Measurements from ENCODE around the gene EFEMP1. TPM values are rescaled to one million over a fixed set of nuclear protein-coding genes. Genes with fewer than 3 reads are reported as not detected.
A peak's percentile ranks its signal among the peaks of the same experiment; 100 is the strongest.

Gene EFEMP1
- not detected for polyA plus RNA-seq (2013)

GRCh38 chr2:55923091-55923981 lies at the start of gene EFEMP1:
TSS of gene EFEMP1 (minus strand) at chr2:55923782. CDS start at chr2:55922440, 1,342 bp downstream.
- WGBS (ENCODE audit: insufficient coverage), result 1% methylated on average over 49 of the region's 70 CpGs
- H3K27ac ChIP-seq (ENCODE audit: insufficient read depth in 1 of 2, low read depth in 1 of 2, low read length in 2 of 2, poor library complexity in 1 of 2, severe bottlenecking in 2 of 2), result no peak within 1 kb of the TSS
- POLR2A ChIA-PET, result no interaction called here
- peaks cover 0 to 1% (median 0%) of the 10 kb centered on the region in 5 experiments for H3K9me3 ChIP-seq (ENCODE audit: control extremely low read depth in 1 of 5, control insufficient read depth in 4 of 5, insufficient read depth in 2 of 5, low read depth in 1 of 5, low read length in 4 of 5)
- peaks cover 20 to 76% (median 32%) of the 10 kb centered on the region in 5 experiments for H3K27me3 ChIP-seq (replicated peaks in 2 of 5; ENCODE audit: control insufficient read depth in 4 of 5, insufficient read depth in 5 of 5, low read length in 4 of 5)
- peaks cover 0 to 11% (median 5%) of the 10 kb centered on the region in 4 experiments for H3K4me1 ChIP-seq (ENCODE audit: control extremely low read depth in 1 of 4, control insufficient read depth in 4 of 4, insufficient read depth in 4 of 4, low read length in 3 of 4)
- H3K36me3 ChIP-seq (ENCODE audit: control insufficient read depth in 4 of 4, insufficient read depth in 4 of 4, low read length in 3 of 4), result no peaks in the 10 kb centered on the region
- CTCF ChIA-PET, result no interaction called here
- peak; percentile 2 to 33 (median 28) for DNase-seq
- H3K4me3 ChIP-seq (ENCODE audit: control insufficient read depth in 1 of 7, extremely low read depth in 1 of 7, insufficient read depth in 4 of 7, low read depth in 2 of 7, low read length in 6 of 7), result peak within 1 kb of the TSS in 4 of 7 experiments; percentile 11 to 62 (median 46)

GRCh38 chr2:55970500-55970899 lies 46.9 kb upstream of the EFEMP1 start:
- no peak overlapping the region for H3K27ac ChIP-seq (ENCODE audit: insufficient read depth in 1 of 2, low read depth in 1 of 2, low read length in 2 of 2, poor library complexity in 1 of 2, severe bottlenecking in 2 of 2)
- ChIA-PET POLR2A (no interaction called here), CTCF (no interaction called here)
- peaks cover 0 to 6% (median 0%) of the 10 kb centered on the region in 5 experiments for H3K27me3 ChIP-seq (replicated peaks in 2 of 5; ENCODE audit: control insufficient read depth in 4 of 5, insufficient read depth in 5 of 5, low read length in 4 of 5)
- peaks cover 0 to 3% (median 0%) of the 10 kb centered on the region in 5 experiments for H3K9me3 ChIP-seq (ENCODE audit: control extremely low read depth in 1 of 5, control insufficient read depth in 4 of 5, insufficient read depth in 2 of 5, low read depth in 1 of 5, low read length in 4 of 5)
- no peaks in the 10 kb centered on the region for H3K36me3 ChIP-seq (ENCODE audit: control insufficient read depth in 4 of 4, insufficient read depth in 4 of 4, low read length in 3 of 4)
- 92% methylated on average over 2 of the region's 2 CpGs for WGBS (ENCODE audit: insufficient coverage)
- no peak overlapping the region for H3K4me3 ChIP-seq (ENCODE audit: control insufficient read depth in 1 of 7, extremely low read depth in 1 of 7, insufficient read depth in 4 of 7, low read depth in 2 of 7, low read length in 6 of 7)
- DNase-seq, result no peak
- peaks cover 0 to 6% (median 2%) of the 10 kb centered on the region in 4 experiments for H3K4me1 ChIP-seq (ENCODE audit: control extremely low read depth in 1 of 4, control insufficient read depth in 4 of 4, insufficient read depth in 4 of 4, low read length in 3 of 4)

DNA sequence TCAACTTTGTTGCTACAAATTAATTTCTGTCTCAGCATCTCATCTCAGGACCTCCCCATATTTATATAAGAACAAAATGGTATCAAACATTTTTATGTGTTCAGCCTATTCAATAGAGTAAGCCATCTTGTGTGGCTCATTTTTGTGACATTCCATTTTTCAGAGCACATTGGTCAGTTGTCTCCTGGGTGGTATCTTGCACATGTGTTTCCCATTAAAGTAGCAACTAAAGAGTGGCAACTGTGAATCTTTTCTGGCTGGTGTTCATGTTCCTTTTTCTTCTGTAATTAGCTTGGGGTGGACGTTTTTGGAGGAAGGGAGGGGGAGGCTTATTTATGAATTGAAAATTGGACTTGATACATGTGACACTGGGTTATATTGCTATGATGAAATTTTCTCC lies 45.4 kb upstream of the EFEMP1 start:
- DNase-seq, result no peak
- Histone ChIP-seq H3K36me3 (ENCODE audit: control insufficient read depth in 4 of 4, insufficient read depth in 4 of 4, low read length in 3 of 4) (no peaks in the 10 kb centered on the region), H3K4me3 (ENCODE audit: control insufficient read depth in 1 of 7, extremely low read depth in 1 of 7, insufficient read depth in 4 of 7, low read depth in 2 of 7, low read length in 6 of 7) (no peak overlapping the region), H3K27me3 (replicated peaks in 2 of 5; ENCODE audit: control insufficient read depth in 4 of 5, insufficient read depth in 5 of 5, low read length in 4 of 5) (peaks cover 0 to 7% (median 0%) of the 10 kb centered on the region in 5 experiments), H3K9me3 (ENCODE audit: control extremely low read depth in 1 of 5, control insufficient read depth in 4 of 5, insufficient read depth in 2 of 5, low read depth in 1 of 5, low read length in 4 of 5) (peaks cover 0 to 3% (median 0%) of the 10 kb centered on the region in 5 experiments), H3K27ac (ENCODE audit: insufficient read depth in 1 of 2, low read depth in 1 of 2, low read length in 2 of 2, poor library complexity in 1 of 2, severe bottlenecking in 2 of 2) (no peak overlapping the region), H3K4me1 (ENCODE audit: control extremely low read depth in 1 of 4, control insufficient read depth in 4 of 4, insufficient read depth in 4 of 4, low read length in 3 of 4) (peaks cover 0 to 6% (median 2%) of the 10 kb centered on the region in 4 experiments)
- POLR2A ChIA-PET, result no interaction called here
- WGBS (ENCODE audit: insufficient coverage), result no CpG with 5 or more reads among the region's 1 CpG
- CTCF ChIA-PET, result interaction anchor here (0.5 to 1.3 kb wide), 2 partner anchors 11 to 87 kb away, joined by 3 to 4 read pairs; no protein-coding TSS in a partner anchor

DNA sequence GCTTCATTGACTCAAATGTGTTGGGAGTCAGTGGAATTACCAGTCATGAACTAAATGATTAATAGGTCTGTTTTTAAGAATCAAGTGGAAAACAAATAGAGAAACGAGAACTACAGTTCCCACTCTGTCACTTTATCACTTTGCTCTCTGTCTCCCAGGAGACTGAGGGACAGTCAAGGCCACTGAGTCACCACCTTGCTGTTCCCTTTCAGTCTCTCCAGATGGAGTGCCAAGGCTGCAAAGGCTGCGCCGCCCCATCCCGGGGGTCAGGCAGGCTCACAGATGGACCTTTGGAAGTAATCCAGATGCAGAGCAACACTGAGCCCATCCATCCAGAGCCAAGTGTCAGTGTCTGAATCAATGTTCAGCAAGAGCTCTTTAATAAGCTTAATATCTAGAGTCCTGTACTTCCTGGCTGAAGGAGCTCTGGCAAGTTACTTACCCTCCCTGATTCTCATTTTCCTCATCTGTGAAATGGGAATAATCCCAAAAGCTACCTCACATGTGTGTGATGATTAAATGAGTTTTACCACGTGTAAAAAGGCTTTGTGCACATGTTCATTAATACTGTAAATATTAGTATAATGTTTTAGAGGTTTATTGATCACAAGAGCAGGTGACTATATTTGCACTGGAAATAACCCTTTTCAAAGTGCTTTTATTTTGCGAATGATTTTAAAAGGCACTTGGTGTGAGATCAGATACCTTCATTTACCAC lies 43.0 kb upstream of the EFEMP1 start:
- DNase-seq, result no peak
- H3K36me3 ChIP-seq (ENCODE audit: control insufficient read depth in 4 of 4, insufficient read depth in 4 of 4, low read length in 3 of 4), result no peaks in the 10 kb centered on the region
- H3K27me3 ChIP-seq (replicated peaks in 2 of 5; ENCODE audit: control insufficient read depth in 4 of 5, insufficient read depth in 5 of 5, low read length in 4 of 5), result peaks cover 0 to 7% (median 0%) of the 10 kb centered on the region in 5 experiments
- no peaks in the 10 kb centered on the region for H3K9me3 ChIP-seq (ENCODE audit: control extremely low read depth in 1 of 5, control insufficient read depth in 4 of 5, insufficient read depth in 2 of 5, low read depth in 1 of 5, low read length in 4 of 5)
- H3K27ac ChIP-seq (ENCODE audit: insufficient read depth in 1 of 2, low read depth in 1 of 2, low read length in 2 of 2, poor library complexity in 1 of 2, severe bottlenecking in 2 of 2), result no peak overlapping the region
- 78% methylated on average over 4 of the region's 6 CpGs for WGBS (ENCODE audit: insufficient coverage)
- CTCF ChIA-PET, result interaction anchor here (1.1 kb wide), 1 partner anchor 248 kb away, joined by 3 read pairs; no protein-coding TSS in a partner anchor
- peaks cover 0 to 6% (median 2%) of the 10 kb centered on the region in 4 experiments for H3K4me1 ChIP-seq (ENCODE audit: control extremely low read depth in 1 of 4, control insufficient read depth in 4 of 4, insufficient read depth in 4 of 4, low read length in 3 of 4)
- POLR2A ChIA-PET, result no interaction called here
- no peak overlapping the region for H3K4me3 ChIP-seq (ENCODE audit: control insufficient read depth in 1 of 7, extremely low read depth in 1 of 7, insufficient read depth in 4 of 7, low read depth in 2 of 7, low read length in 6 of 7)

DNA sequence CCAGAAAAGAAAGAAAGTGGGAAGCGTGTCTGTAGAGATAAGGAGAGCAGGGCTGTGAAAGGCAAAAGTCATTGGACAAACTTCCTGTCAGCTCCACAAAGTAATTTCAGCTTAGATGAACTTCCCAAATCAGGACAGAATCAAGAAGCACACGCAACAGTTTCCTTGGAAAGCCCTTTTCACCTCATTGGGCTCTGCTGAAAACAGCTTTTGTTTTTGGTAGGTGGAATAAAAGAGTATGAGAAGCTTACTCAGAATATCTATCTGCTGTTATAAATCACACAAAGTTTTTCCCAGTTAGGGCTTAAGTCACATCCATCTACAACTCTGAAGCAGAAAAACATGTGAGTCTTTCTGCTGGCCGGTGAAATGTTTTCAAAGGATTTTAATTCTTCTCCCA lies 42.4 kb upstream of the EFEMP1 start:
- ChIA-PET CTCF (no interaction called here), POLR2A (no interaction called here)
- H3K27me3 ChIP-seq (replicated peaks in 2 of 5; ENCODE audit: control insufficient read depth in 4 of 5, insufficient read depth in 5 of 5, low read length in 4 of 5), result peaks cover 0 to 7% (median 0%) of the 10 kb centered on the region in 5 experiments
- DNase-seq, result no peak
- no peaks in the 10 kb centered on the region for H3K36me3 ChIP-seq (ENCODE audit: control insufficient read depth in 4 of 4, insufficient read depth in 4 of 4, low read length in 3 of 4)
- no peak overlapping the region for H3K27ac ChIP-seq (ENCODE audit: insufficient read depth in 1 of 2, low read depth in 1 of 2, low read length in 2 of 2, poor library complexity in 1 of 2, severe bottlenecking in 2 of 2)
- H3K4me3 ChIP-seq (ENCODE audit: control insufficient read depth in 1 of 7, extremely low read depth in 1 of 7, insufficient read depth in 4 of 7, low read depth in 2 of 7, low read length in 6 of 7), result no peak overlapping the region
- 67% methylated on average over 1 of the region's 3 CpGs for WGBS (ENCODE audit: insufficient coverage)
- peaks cover 0 to 6% (median 2%) of the 10 kb centered on the region in 4 experiments for H3K4me1 ChIP-seq (ENCODE audit: control extremely low read depth in 1 of 4, control insufficient read depth in 4 of 4, insufficient read depth in 4 of 4, low read length in 3 of 4)
- no peaks in the 10 kb centered on the region for H3K9me3 ChIP-seq (ENCODE audit: control extremely low read depth in 1 of 5, control insufficient read depth in 4 of 5, insufficient read depth in 2 of 5, low read depth in 1 of 5, low read length in 4 of 5)

GRCh38 chr2:55965276-55965675 lies 41.7 kb upstream of the EFEMP1 start:
- ChIA-PET CTCF (interaction anchor here (1.4 kb wide), 1 partner anchor 244 kb away, joined by 3 read pairs; no protein-coding TSS in a partner anchor), POLR2A (no interaction called here)
- no peak for DNase-seq

More at GRCh38 chr2:55965276-55965675, 41.7 kb upstream of the EFEMP1 start:
- no peak overlapping the region for H3K27ac ChIP-seq (ENCODE audit: insufficient read depth in 1 of 2, low read depth in 1 of 2, low read length in 2 of 2, poor library complexity in 1 of 2, severe bottlenecking in 2 of 2)
- no peak overlapping the region for H3K4me3 ChIP-seq (ENCODE audit: control insufficient read depth in 1 of 7, extremely low read depth in 1 of 7, insufficient read depth in 4 of 7, low read depth in 2 of 7, low read length in 6 of 7)
- peaks cover 0 to 6% (median 2%) of the 10 kb centered on the region in 4 experiments for H3K4me1 ChIP-seq (ENCODE audit: control extremely low read depth in 1 of 4, control insufficient read depth in 4 of 4, insufficient read depth in 4 of 4, low read length in 3 of 4)
- H3K36me3 ChIP-seq (ENCODE audit: control insufficient read depth in 4 of 4, insufficient read depth in 4 of 4, low read length in 3 of 4), result no peaks in the 10 kb centered on the region
- peaks cover 0 to 7% (median 0%) of the 10 kb centered on the region in 5 experiments for H3K27me3 ChIP-seq (replicated peaks in 2 of 5; ENCODE audit: control insufficient read depth in 4 of 5, insufficient read depth in 5 of 5, low read length in 4 of 5)
- WGBS (ENCODE audit: insufficient coverage), result 89% methylated on average over 2 of the region's 2 CpGs
- no peaks in the 10 kb centered on the region for H3K9me3 ChIP-seq (ENCODE audit: control extremely low read depth in 1 of 5, control insufficient read depth in 4 of 5, insufficient read depth in 2 of 5, low read depth in 1 of 5, low read length in 4 of 5)
